ENCODE results near the gene RNASEL. TPM values are rescaled to one million over a fixed set of nuclear protein-coding genes. Genes with fewer than 3 reads are reported as not detected.

Gene RNASEL
- total and polyA plus RNA-seq, 10 donors: 5.0 to 18.1 (median 13.8) TPM

DNA sequence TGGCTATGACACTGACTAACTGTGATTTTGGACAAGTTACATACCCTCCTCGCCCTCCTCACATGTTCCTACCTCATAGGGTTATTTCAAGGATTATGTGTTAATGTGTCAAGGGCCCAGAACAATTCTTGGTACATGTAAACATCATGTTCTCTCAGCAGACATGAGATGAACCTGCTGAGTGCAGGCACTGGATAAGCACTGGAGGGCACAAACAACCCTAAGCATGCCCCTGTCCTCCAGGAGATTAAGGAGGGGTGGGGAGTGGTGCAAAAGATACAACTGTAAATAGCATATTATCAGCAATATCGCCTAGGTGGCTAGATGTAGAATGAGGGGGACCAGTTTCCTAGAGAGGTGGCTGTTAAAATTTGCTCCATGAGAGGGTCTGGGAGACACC lies 32.9 kb upstream of the RNASEL start:
- 88 to 97% (median 95%) methylated on average over 2 of the region's 2 CpGs for WGBS, 5 donors
- no peak for DNase-seq
- intact Hi-C loops (cut with DNase I; ENCODE audit: low total_unique reads): no loop called here
- no peaks in the 10 kb centered on the region for H3K36me3 ChIP-seq
- TF ChIP-seq POLR2AphosphoS5 (IDR thresholded peaks at IDR 0.05) (no peak), POLR2A (IDR thresholded peaks at IDR 0.05) (no peak)
- TF ChIP-seq, protein P1, sequence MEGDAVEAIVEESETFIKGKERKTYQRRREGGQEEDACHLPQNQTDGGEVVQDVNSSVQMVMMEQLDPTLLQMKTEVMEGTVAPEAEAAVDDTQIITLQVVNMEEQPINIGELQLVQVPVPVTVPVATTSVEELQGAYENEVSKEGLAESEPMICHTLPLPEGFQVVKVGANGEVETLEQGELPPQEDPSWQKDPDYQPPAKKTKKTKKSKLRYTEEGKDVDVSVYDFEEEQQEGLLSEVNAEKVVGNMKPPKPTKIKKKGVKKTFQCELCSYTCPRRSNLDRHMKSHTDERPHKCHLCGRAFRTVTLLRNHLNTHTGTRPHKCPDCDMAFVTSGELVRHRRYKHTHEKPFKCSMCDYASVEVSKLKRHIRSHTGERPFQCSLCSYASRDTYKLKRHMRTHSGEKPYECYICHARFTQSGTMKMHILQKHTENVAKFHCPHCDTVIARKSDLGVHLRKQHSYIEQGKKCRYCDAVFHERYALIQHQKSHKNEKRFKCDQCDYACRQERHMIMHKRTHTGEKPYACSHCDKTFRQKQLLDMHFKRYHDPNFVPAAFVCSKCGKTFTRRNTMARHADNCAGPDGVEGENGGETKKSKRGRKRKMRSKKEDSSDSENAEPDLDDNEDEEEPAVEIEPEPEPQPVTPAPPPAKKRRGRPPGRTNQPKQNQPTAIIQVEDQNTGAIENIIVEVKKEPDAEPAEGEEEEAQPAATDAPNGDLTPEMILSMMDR (IDR thresholded peaks at IDR 0.05 in 8 of 11, conservative IDR thresholded peaks at IDR 0.05 in 3 of 11): no peak
- H3K27ac ChIP-seq: no peak overlapping the region
- peaks cover 0 to 3% (median 0%) of the 10 kb centered on the region in 7 donors for H3K27me3 ChIP-seq (replicated peaks in 1 of 7)
- H3K4me1 ChIP-seq: peaks cover 0 to 14% (median 10%) of the 10 kb centered on the region in 6 donors
- peaks cover 0 to 10% (median 3%) of the 10 kb centered on the region in 8 donors for H3K9me3 ChIP-seq
- no peak overlapping the region for H3K4me3 ChIP-seq

DNA sequence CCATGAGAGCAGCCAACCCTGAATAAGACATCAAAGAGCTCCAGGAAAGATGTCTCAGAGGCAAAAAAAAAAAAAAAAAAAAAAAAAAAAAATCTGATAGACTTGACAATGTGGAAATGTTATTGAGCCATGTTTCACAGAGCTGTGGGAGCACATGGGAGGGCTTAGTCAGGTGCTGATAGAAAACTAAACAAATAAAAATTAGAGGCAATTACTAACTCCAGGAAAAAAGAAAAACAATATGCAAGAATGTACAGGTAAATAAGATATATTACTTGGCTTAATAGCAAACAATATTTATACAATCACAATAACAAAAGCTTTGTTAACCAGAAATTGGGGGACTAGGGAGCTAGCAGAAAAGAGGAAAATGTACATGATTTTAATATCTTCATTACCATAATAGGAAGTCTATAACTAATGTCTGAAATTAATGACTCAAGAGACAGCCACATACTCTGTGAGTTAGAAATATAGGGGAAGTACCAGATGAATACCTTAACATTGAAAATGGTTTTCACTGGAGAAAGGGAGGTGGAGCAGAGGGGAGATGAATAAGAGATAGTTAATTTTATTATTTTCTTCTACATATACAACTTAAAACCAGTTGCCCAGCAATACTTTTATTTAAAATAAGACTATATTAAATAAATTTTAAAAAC lies 32.0 kb upstream of the RNASEL start:
- Histone ChIP-seq H3K9me3 (peaks cover 0 to 10% (median 3%) of the 10 kb centered on the region in 8 donors), H3K4me1 (peaks cover 6 to 22% (median 17%) of the 10 kb centered on the region in 6 donors), H3K36me3 (no peaks in the 10 kb centered on the region), H3K27ac (no peak overlapping the region), H3K4me3 (no peak overlapping the region), H3K27me3 (replicated peaks in 1 of 7) (peaks cover 0 to 12% (median 0%) of the 10 kb centered on the region in 7 donors)
- TF ChIP-seq, protein P1 (IDR thresholded peaks at IDR 0.05 in 8 of 11, conservative IDR thresholded peaks at IDR 0.05 in 3 of 11): no peak
- TF ChIP-seq POLR2A (IDR thresholded peaks at IDR 0.05) (no peak), POLR2AphosphoS5 (IDR thresholded peaks at IDR 0.05) (no peak)
- intact Hi-C loops (cut with DNase I; ENCODE audit: low total_unique reads): no loop called here
- DNase-seq: no peak

DNA sequence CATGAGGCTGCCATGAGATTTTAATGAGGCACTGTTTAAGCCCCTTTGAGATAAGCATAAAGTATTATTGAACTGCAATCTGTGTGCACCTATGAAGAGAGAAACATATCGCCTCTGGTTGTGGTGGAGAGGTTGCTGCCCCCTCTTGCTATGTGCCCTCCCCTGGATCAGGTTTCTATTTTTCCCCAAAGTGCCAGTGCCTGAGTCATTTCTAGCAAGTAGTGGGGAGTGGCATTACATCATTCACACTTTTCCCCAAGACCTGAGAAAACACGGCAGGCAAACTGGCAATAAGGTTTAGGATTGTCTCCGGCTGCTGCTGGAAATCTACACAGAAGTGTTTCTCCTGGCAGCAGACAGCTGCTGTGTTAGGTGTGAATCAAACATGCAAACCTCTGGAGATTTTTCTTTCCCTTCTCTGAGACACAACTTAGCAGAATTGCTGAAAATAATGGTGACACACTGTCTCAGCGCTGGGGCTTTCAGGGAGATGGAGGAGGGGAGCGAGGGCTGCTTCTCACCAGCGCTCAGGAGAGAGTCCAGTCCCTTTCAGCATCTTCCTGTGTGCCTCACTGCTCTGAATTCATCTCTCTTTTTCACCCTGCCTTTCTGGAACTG lies 28.8 kb upstream of the RNASEL start:
- Histone ChIP-seq H3K4me1 (peaks cover 19 to 41% (median 31%) of the 10 kb centered on the region in 6 donors), H3K27me3 (replicated peaks in 1 of 7) (peaks cover 0 to 44% (median 8%) of the 10 kb centered on the region in 7 donors), H3K36me3 (no peaks in the 10 kb centered on the region), H3K9me3 (peaks cover 0 to 10% (median 3%) of the 10 kb centered on the region in 8 donors), H3K27ac (no peak overlapping the region), H3K4me3 (no peak overlapping the region)
- WGBS, 5 donors: 67 to 74% (median 73%) methylated on average over 6 of the region's 6 CpGs
- intact Hi-C loops (cut with DNase I; ENCODE audit: low total_unique reads): no loop called here
- TF ChIP-seq POLR2A (IDR thresholded peaks at IDR 0.05) (no peak), POLR2AphosphoS5 (IDR thresholded peaks at IDR 0.05) (no peak)
- TF ChIP-seq, protein P1 (IDR thresholded peaks at IDR 0.05 in 8 of 11, conservative IDR thresholded peaks at IDR 0.05 in 3 of 11): no peak
- DNase-seq: no peak

DNA sequence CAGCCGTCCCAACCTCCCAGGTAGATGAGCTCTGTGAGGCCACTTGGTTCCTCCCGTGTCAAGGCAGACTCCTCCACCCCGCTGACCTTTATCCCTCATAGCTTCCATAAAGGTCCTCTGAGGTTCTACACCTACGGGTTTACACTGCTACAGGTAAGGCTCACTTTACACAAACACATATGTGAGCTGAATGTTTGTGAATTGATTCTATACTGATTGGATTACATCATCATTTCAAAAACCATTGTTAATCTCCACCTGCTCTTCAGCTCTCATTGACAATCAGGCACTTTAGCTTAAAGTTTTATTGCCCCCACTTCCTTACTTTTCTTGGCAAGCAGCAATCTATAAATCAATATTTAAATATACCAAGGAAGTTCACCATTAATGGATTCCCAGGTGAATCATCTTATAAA lies 28.0 kb upstream of the RNASEL start:
- intact Hi-C loops (cut with DNase I; ENCODE audit: low total_unique reads): no loop called here
- DNase-seq: no peak
- TF ChIP-seq POLR2AphosphoS5 (IDR thresholded peaks at IDR 0.05) (no peak), POLR2A (IDR thresholded peaks at IDR 0.05) (no peak)
- TF ChIP-seq, protein P1 (IDR thresholded peaks at IDR 0.05 in 8 of 11, conservative IDR thresholded peaks at IDR 0.05 in 3 of 11): no peak
- Histone ChIP-seq H3K36me3 (no peaks in the 10 kb centered on the region), H3K9me3 (peaks cover 0 to 10% (median 3%) of the 10 kb centered on the region in 8 donors), H3K4me3 (no peak overlapping the region), H3K27ac (no peak overlapping the region), H3K4me1 (peaks cover 19 to 38% (median 28%) of the 10 kb centered on the region in 6 donors), H3K27me3 (replicated peaks in 1 of 7) (peaks cover 0 to 52% (median 8%) of the 10 kb centered on the region in 7 donors)
- WGBS, 5 donors: 70 to 83% (median 79%) methylated on average over 4 of the region's 4 CpGs
